ENCODE data around the gene RTBDN. TPM values are rescaled to one million over a fixed set of nuclear protein-coding genes. Genes with fewer than 3 reads are reported as not detected.
A peak's percentile ranks its signal among the peaks of the same experiment; 100 is the strongest.

Gene RTBDN
- total RNA-seq (2014; rRNA removed), result not detected in 2 replicates
- polyA plus RNA-seq (2012), result not detected

DNA sequence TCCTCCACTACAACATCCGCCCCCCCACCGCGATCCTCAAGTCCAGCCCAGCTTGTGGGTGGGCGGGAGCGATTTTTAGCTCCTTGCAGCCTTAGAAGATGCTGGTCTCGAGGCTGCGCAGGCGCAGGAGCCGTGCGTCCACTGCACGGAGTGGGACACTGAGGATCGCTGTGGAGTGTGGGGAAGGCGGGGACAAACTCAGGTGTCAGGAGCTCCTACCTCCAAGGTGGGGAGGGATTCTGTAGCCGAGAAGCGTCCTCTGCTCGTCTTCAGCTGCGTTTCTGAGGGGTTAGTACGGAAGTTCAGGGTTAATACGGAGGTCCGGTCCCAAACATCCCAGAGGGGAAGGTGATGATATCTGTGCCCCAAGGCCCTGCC is at the start of gene RTBDN:
RTBDN (minus strand) TSS at position 14 of the 378 bp plus-strand sequence. CDS start 4,600 bp downstream, outside the sequence.
- no peak for DNase-seq (ENCODE audit: low read depth)

DNA sequence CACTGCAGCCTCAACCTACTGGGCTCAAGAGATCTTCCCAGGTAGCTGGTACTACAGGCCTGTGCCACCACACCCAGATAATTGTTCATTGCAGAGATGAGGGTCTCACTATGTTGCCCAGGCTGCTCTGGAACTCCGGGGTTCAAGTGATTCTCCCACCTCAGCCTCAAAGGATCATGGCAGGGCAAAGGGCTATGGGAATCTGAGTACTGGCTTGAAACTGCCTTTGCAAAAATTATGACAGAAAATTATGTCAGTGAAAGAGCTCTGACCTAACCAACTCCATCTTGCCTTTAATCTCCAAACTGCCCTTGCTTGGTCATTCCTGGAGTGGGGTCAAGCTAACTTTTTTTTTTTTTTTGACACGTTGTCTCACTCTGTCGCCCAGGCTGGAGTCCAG is 48.2 kb upstream of the RTBDN start:
- no peak for DNase-seq (ENCODE audit: low read depth)

DNA sequence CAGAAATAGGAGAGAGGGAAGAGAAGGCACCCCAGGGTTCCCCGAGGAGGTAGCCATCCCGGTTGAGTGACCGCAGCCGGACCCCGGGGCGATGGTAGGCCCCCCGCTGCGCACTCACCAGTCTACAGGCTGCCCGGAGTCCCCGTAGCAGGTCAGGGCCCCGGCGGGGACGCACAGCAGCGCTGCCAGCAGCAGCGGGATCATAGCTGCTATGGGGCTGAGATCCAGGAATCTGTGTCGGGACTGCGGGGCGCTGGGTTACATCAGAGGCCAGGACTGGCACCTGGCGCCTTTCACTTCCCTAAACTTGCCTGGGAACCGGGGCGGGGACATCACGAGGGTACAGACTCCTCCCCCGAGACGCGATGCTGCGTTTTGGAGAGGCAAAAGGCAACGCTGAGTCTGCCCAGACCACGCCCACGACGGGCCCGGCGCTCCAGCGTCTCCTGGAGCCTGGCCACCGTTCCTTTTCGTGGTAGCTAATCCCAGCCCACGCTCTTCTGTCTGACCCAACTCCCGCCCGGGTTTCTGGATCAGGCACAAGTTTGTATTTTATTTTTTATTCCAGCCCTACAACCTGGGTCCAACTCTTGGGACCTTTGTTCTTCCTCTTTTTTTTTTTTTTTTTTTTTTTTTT is 46.9 kb upstream of the RTBDN start, which contains the start of gene DNASE2:
DNASE2 (minus strand) TSS at position 278 of the 637 bp plus-strand sequence; CDS start at position 204, 74 bp downstream.
- peak; percentile 91 for DNase-seq (ENCODE audit: low read depth)

DNA sequence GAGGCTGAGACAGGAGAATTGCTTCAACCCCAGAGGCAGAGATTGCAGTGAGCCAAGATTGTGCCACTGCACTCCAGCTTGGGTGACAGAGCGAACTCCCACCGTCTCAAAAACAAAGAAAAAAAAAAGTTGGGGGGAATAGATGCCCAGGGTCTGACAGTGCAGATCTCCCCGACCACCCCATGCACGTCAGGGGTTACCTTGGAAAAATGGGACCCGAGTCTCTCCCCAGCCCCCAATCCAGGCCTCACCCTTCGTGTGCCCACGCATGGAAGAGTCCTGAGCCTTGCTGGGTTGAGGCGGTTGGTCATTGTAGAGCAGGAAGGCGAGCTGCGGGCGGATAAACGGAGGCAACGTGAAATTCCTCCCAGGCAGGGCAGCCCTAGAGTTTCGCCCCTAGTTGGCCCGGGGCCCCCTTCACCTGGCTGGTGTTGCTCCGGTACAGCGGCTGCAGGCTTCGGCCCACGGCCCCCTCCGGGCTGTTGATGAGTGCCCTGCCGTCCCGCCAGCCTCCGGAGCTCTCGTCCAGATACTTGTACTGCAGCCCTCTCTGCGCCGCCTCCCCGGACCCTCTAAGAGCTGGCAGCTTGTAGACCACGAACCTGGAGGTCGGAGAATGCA is 46.3 kb upstream of the RTBDN start:
- DNase-seq (ENCODE audit: low read depth), result no peak

DNA sequence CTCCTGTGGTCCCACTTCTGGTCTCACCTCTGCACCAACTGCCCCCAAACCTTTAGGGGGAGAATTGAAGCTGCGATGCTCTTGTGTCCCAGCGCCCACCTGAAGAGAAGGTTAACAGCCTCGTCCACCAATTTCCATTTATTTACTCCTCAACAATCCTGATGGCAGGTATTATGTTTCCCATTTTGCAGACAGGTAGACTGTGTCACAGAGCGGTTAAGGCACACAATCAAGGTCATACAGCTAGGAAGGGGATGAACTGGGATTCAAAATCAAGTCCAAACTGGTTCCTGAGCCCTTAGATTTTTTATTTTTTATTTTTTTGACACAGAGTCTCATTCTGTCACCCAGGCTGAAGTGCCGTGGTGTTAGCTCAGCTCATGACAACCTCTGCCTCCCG is 40.7 kb upstream of the RTBDN start:
- no peak for DNase-seq (ENCODE audit: low read depth)

DNA sequence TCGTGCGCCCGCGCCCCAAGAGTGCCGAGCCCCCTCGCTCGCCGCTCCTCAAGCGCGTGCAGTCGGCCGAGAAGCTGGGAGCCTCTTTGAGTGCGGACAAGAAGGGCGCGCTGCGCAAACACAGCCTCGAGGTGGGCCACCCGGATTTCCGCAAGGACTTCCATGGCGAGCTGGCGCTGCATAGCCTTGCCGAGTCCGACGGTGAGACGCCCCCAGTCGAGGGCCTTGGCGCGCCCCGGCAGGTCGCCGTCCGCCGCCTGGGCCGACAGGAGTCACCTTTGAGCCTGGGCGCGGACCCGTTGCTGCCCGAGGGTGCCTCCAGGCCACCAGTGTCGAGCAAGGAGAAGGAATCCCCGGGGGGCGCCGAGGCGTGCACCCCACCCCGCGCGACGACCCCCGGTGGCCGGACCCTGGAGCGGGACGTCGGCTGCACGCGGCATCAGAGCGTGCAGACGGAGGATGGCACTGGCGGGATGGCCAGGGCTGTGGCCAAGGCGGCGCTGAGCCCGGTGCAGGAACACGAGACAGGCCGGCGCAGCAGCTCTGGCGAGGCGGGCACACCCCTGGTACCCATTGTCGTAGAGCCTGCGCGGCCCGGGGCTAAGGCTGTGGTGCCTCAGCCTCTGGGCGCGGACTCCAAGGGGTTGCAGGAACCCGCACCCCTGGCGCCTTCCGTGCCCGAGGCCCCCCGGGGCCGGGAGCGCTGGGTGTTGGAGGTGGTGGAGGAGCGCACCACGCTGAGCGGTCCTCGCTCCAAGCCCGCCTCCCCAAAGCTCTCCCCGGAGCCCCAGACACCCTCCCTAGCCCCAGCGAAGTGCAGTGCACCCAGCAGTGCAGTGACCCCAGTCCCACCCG is 39.7 kb upstream of the RTBDN start:
- no peak for DNase-seq (ENCODE audit: low read depth)

DNA sequence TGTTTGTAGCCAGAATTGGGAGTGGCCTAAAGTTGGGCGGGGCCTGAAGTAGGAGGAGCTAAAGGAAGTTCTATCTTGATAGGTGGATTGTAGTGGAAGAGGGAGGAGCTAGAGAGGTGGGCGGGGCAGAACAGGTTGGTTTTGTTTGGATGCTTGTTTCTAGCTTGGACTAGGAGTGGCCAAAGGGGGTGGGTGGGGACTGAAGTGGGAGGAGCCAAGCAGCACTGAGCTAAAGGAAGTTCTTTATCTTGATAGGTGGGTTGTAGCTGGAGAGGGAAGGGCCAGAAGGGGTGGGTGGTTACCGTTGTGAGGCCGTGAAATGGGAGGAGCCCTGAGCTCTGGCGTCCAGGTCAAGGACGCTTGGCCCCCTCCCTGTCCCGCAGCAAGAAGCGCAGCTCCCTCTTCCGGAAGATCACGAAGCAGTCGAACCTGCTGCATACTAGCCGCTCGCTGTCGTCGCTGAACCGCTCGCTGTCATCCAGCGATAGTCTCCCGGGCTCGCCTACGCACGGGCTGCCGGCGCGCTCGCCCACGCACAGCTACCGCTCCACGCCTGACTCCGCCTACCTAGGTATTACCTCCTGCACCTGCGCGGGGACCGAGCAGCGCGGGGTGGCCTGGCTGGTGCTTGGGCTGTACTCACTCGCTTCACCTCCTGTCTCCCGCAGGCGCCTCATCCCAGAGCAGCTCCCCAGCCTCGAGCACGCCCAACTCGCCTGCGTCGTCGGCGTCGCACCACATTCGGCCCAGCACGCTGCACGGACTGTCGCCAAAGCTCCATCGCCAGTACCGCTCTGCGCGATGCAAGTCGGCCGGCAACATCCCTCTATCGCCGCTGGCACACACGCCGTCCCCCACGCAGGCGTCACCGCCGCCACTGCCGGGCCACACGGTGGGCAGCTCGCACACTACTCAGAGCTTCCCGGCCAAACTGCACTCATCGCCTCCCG is 38.8 kb upstream of the RTBDN start:
- peak; percentile 39 for DNase-seq (ENCODE audit: low read depth)

DNA sequence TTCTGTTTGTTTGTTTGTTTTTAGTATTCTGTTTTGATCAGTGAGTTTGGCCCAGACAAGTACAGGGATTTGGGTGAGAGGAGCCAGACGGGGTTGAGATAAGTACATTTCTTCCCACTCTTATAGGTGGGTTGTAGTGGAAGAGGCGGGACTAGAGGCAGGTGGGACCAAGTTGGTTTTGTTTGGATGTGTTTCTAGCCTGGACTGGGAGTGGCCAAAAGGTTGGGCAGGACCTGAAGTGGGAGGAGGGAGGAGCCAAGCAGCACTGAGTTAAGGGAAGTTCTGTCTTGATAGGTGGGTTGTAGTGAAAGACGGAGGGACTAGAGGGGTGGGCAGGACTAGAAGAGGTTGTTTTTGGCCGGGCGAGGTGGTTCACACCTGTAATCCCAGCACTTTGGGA is 37.9 kb upstream of the RTBDN start:
- DNase-seq (ENCODE audit: low read depth), result no peak

DNA sequence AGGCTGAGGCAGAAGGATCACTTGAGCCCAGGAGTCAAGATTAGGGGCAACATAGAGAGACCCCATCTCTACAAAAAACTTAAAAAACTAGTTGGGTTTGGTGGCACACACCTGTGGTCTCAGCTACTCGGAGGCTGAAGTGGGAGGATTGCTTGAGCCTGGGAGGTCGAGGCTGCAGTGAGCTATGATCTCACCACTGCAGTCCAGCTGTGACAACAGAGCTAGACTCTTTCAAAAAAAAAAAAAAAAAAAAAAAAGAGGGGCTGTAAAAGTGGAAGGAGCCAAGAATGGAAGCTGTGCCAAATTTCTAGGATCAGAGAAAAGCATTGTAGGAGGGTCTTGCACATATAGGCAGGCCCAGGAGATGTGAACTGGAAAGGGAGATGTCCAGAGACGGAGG is 37.3 kb upstream of the RTBDN start:
- no peak for DNase-seq (ENCODE audit: low read depth)

DNA sequence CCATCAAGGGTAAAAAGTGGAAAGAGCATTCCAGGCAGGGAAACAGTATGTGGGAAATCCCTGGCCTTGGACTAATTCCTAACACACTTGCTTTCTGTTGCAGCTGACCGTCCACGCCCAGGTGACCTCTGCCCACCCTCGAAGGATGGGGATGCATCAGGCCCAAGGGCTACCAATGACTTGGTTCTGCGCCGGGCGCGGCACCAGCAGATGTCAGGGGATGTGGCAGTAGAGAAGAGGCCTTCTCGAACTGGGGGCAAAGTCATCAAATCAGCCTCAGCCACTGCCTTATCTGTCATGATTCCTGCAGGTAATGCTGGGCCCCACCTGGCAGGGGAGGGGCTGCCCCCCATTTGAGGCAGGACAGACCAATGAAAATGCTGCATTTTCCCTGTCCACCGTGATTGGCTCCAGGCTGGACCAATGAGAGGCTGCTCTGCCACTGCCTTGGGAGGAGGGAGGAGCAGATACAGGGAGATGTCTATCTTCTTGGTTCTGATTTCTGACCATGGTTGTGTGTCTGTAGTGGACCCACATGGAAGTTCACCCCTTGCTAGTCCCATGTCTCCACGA is 34.2 kb upstream of the RTBDN start:
- DNase-seq (ENCODE audit: low read depth), result no peak

DNA sequence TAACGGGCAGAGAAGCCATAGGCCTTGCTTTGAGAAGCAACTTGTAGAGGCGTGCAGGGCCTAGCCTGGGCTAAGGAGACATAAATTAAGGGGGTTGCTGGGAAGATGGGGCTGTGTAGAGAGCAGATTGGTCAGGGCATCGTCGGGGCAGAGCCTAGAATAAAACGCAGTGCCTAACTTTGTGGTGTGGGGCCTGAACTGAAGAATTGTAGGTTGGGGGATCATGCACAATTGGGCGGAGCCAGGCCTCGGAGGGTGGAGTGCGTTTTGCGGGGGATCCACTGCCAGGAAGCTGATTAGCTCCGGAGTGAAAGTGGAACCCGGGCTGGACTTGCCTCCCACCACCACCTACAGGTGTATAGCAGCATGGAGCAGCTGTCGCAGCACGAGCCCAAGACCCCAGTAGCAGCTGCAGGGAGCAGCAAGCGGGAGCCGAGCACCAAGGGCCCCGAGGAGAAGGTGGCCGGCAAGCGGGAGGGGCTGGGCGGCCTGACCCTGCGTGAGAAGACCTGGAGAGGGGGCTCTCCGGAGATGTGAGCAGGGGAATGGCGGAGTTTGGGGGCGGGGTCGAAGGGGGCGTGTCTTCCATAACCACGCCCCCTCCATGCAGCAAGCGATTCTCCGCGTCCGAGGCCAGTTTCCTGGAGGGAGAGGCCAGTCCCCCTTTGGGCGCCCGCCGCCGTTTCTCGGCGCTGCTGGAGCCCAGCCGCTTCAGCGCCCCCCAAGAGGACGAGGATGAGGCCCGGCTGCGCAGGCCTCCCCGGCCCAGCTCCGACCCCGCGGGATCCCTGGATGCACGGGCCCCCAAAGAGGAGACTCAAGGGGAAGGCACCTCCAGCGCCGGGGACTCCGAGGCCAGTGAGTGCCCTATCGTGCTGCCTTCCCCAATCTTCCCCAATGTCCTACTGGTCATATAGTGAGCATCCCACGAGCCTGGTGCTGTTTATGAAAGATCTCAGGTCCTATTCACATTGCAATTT is 33.0 kb upstream of the RTBDN start:
- DNase-seq (ENCODE audit: low read depth), result no peak

DNA sequence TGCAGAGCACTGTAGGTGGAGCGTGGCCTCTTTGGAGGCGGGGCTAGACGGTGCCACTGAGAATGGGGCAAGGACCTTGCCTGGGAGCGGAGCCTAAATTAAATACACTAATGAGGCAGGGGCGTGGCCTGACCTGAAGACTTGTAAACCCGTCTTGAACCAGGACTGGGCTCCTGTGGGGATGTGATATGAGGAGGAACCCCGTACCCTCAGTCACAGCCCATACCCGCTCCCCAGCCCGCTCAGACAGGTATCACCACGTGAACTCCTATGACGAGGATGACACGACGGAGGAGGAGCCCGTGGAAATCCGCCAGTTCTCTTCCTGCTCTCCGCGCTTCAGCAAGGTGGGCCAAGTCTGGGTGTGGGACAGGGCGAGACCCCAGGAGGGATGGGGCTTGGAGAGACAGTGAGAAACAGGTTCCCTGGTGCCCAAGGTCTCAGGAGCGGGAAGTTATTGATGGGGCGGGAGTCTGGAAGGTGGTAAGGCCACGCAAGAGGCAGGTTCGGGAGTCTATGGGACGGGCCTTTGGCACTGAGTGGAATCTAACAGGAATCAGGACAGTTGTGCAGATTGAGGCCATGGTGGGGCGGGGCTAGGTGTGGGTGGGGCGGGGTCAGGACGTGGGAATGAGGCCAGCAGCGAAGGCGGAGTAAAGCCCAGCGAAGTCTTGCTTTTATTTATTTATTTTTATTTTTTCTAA is 32.2 kb upstream of the RTBDN start:
- no peak for DNase-seq (ENCODE audit: low read depth)

DNA sequence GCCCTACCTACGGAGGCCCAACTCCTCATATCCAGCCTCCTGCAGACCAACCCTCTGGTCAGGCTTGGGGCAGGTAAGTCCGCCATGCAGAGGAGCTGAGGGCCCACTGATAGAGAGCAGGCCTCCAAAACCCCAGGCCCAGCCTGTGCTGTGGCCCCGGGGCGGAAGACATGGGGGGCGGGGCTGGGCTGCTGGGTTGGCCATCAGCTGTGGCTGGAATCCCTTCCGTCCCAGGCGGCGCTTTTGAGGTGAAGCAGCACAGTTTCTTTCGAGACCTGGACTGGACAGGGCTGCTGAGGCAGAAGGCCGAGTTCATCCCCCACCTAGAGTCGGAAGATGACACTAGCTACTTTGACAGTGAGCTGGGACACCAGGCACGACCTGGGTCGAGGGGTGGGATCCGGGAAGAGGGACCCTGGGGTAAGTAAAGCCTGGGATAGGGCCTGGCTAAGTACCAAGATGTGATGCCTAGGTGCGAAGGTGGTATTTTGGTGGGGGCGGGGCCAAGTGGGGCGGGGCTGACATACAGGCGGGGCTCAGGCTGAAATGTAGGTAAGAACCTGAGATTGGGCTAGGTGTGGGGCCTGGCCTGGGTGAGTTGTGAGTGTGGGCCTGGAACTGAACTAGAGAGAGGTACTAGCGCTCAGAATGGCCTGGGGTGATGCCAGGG is 31.5 kb upstream of the RTBDN start:
- DNase-seq (ENCODE audit: low read depth), result no peak

DNA sequence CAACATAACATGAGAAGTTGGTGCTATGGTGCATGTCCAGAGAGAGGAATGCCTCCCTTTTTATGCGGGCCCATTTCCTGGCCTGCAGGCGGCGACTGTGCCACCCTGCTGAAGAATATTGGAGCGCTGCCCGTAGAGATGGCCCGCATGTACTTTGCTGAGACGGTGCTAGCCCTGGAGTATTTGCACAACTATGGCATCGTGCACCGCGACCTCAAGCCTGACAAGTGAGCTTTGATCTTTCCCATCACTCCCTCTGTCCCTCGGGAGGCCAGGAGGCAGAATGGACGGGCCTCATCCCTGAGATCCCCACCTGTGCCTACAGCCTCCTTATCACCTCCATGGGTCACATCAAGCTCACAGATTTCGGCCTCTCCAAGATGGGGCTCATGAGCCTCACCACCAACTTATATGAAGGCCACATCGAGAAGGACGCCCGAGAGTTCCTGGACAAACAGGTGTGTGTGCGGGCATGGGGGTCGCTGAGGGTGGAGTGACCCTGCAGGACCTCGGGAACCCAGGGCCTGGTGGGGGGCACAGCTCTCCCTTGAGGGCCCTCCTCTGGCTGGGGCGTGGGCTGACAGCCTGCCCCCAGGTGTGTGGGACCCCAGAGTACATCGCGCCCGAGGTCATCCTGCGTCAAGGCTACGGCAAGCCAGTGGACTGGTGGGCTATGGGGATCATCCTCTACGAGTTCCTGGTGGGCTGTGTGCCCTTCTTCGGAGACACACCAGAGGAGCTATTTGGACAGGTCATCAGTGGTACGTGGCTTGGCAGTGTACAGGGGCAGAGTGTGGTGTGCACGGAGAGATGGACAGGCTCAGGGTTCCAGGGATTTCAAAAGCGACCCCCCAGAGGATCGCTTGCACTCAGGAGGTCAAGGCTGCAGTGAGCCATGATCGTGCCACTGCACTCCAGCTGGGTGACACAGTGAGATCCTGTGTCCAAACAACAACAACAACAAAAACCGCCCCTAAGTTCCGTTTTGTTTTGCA is 30.6 kb upstream of the RTBDN start:
- no peak for DNase-seq (ENCODE audit: low read depth)

DNA sequence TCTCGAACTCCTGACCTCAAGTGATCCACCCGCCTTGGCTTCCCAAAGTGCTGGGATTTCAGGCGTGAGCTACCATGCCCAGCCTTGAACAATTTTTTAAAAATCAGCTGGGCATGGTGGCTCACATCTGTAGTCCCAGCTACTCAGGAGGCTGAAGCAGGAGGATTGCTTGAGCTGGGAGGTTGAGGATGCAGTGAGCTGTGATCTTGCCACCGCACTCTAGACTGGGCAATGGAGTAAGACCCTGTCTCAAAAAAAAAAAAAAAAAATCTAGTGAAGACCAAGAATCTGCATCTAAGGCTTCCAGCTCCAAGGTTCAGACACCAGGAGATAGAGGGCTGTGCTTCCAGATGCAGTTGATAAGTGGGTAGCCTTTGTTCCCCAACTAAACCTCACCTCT is 29.8 kb upstream of the RTBDN start:
- no peak for DNase-seq (ENCODE audit: low read depth)

DNA sequence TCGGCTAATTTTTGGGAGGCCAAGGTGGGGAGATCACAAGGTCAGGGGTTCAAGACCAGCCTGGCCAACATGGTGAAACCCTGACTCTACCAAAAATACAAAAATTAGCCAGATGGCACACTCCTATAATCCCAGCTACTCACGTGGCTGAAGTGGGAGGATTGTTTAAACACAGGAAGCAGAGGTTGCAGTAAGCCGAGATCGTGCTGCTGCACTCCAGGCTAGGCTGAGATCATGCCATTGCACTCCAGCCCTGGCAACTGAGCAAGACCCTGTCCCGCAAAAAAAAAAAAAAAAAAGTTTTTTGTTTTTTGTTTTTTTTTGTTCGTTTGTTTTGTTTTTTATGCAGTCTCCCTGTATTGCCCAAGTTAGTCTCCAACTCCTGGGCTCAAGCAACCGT is 25.2 kb upstream of the RTBDN start:
- DNase-seq (ENCODE audit: low read depth), result no peak

All from LHCN-M2 (cell line).